Vagina (tissue), 2 donors: ENCODE measurements around the gene CRKL. TPM values are rescaled to one million over a fixed set of nuclear protein-coding genes. Genes with fewer than 3 reads are reported as not detected.
"Not testable (repeated sequence)": the region's sequence is repeated elsewhere in the genome, so short reads cannot be mapped to it uniquely, and the experiment has no call there.

Source experiments
- DNase-seq, 2 donors: peaks; one replicate each; pipeline ENCODE4 v3.0.0-alpha.2; 2017; ENCODE audit errors: extremely low spot score in 2 of 2
- H3K27ac ChIP-seq: fragments of 200-600 bp; sonication (generic); one replicate; pipeline ENCODE4 v1.5.1; 2019
- H3K27me3 ChIP-seq: fragments of 200-600 bp; sonication (generic); one replicate; pipeline ENCODE4 v1.5.1; 2019
- H3K36me3 ChIP-seq, 2 donors: fragments of 200-600 bp; sonication (generic); one replicate each; pipeline ENCODE4 v1.5.1; 2017 to 2019
- H3K4me1 ChIP-seq: fragments of 200-600 bp; sonication (generic); one replicate; pipeline ENCODE4 v1.5.1; 2019
- H3K4me3 ChIP-seq, 2 donors: fragments of 200-600 bp; sonication (generic); 1 replicate in 1 of 2; 2 replicates in 1 of 2; pipeline ENCODE4 v1.5.1; 2016 to 2019
- H3K9me3 ChIP-seq: fragments of 200-600 bp; sonication (generic); one replicate; pipeline ENCODE4 v1.5.1; 2019
- POLR2A ChIP-seq, 2 donors: fragments of 450-650 bp; IDR thresholded peaks; one replicate each; pipeline ENCODE4 v1.6.1; 2017; ENCODE audit warnings: antibody characterized with exemption in 2 of 2, mild to moderate bottlenecking in 2 of 2, moderate library complexity in 2 of 2
- POLR2AphosphoS5 ChIP-seq, 2 donors: sonication (generic); formaldehyde crosslinking; IDR thresholded peaks; one replicate each; pipeline ENCODE4 v1.9.0; 2017; ENCODE audit warnings: antibody characterized with exemption in 2 of 2, mild to moderate bottlenecking in 2 of 2, low read depth in 1 of 2; ENCODE audit not compliant: insufficient read depth in 1 of 2
- intact Hi-C: fragments of 100-400 bp; cut with DNase I; formaldehyde crosslinking; loops from one replicate; pipeline ENCODE4 v1.15.1; 2023
- total RNA-seq: library from RNA; depleted of rRNA; stranded (reverse); fragments of >200 nt; gene quantifications from one replicate; pipeline ENCODE4 v1.2.3, GENCODE V29; 2016
- TF ChIP-seq, protein P1 (sequence below), 3 experiments: fragments of 450-650 bp in 2 of 3; fragments of 200-600 bp in 1 of 3; sonication (generic) in 1 of 3; IDR thresholded peaks; one replicate each; pipeline ENCODE4 v1.5.1; 2017 to 2019; ENCODE audit warnings: antibody characterized with exemption in 3 of 3, mild to moderate bottlenecking in 2 of 3, moderate library complexity in 2 of 3

Gene CRKL
- total RNA-seq, 1 donor from 2014 or later = 37.6 TPM

DNA sequence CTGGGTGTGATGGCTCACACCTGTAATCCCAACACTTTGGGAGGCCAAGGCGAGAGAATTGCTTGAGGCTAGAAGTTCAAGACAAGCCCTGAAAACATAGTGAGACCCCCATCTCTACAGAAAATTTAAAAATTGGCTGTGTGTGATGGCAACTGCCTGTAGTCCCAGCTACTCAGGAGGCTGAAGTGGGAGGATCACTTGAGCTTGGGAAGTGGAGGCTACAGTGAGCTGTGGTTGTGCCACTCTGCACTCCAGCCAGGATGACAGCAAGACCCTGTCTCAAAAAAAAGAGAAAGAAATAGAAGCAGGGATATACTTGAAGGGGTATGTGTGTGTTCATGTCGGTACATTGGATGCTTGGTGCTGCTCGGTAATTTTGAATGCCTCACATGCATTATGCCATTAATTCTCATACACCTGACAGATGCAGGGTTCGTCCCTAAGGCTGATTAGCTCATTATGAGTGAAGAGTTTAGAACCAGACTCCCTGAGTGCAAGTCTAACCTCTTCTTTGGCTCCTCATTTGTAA, 14.0 kb downstream of the CRKL start:
- no peak overlapping the region for H3K4me3 ChIP-seq
- H3K27me3 ChIP-seq = no peaks in the 10 kb centered on the region
- no peak for DNase-seq
- intact Hi-C loops = no loop called here
- TF ChIP-seq POLR2A (IDR thresholded peaks at IDR 0.05) = no peak
- no peak overlapping the region for H3K27ac ChIP-seq
- H3K4me1 ChIP-seq = peaks cover 64% of the 10 kb centered on the region
- H3K9me3 ChIP-seq = no peaks in the 10 kb centered on the region
- H3K36me3 ChIP-seq = peaks cover 4 to 15% of the 10 kb centered on the region in 2 donors

DNA sequence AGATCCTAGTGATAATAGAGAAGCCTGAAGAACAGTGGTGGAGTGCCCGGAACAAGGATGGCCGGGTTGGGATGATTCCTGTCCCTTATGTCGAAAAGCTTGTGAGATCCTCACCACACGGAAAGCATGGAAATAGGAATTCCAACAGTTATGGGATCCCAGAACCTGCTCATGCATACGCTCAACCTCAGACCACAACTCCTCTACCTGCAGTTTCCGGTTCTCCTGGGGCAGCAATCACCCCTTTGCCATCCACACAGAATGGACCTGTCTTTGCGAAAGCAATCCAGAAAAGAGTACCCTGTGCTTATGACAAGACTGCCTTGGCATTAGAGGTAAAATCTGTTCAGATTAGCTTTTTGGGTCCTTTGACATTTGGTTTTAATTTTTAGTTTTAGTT, 16.7 kb downstream of the CRKL start:
- Histone ChIP-seq H3K4me1 (peaks cover 67% of the 10 kb centered on the region), H3K4me3 (no peak overlapping the region), H3K9me3 (no peaks in the 10 kb centered on the region), H3K27ac (no peak overlapping the region), H3K27me3 (no peaks in the 10 kb centered on the region), H3K36me3 (peaks cover 4 to 19% of the 10 kb centered on the region in 2 donors)
- intact Hi-C loops = no loop called here
- DNase-seq = no peak
- TF ChIP-seq, protein P1, sequence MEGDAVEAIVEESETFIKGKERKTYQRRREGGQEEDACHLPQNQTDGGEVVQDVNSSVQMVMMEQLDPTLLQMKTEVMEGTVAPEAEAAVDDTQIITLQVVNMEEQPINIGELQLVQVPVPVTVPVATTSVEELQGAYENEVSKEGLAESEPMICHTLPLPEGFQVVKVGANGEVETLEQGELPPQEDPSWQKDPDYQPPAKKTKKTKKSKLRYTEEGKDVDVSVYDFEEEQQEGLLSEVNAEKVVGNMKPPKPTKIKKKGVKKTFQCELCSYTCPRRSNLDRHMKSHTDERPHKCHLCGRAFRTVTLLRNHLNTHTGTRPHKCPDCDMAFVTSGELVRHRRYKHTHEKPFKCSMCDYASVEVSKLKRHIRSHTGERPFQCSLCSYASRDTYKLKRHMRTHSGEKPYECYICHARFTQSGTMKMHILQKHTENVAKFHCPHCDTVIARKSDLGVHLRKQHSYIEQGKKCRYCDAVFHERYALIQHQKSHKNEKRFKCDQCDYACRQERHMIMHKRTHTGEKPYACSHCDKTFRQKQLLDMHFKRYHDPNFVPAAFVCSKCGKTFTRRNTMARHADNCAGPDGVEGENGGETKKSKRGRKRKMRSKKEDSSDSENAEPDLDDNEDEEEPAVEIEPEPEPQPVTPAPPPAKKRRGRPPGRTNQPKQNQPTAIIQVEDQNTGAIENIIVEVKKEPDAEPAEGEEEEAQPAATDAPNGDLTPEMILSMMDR (IDR thresholded peaks at IDR 0.05) = no peak
- TF ChIP-seq POLR2A (IDR thresholded peaks at IDR 0.05) = no peak
- TF ChIP-seq POLR2AphosphoS5 (IDR thresholded peaks at IDR 0.05; ENCODE audit: insufficient read depth in 1 of 2, low read depth in 1 of 2) = no peak

DNA sequence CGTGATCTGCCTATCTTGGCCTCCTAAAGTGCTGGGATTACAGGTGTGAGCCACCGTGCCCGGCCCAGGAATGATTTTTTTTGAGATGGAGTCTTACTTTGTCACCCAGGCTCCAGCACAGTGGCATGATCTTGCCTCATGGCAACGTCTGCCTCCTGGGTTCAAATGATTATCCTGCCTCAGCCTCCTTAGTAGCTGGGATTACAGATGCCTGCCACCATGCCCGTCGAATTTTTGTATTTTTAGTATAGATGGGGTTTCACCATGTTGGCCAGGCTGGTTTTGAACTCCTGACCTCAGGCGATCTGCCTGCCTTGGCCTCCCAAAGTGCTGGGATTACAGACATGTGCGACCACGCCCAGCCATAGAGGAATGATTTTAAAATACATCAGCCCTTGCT, 17.8 kb downstream of the CRKL start:
- H3K9me3 ChIP-seq, H3K4me3 ChIP-seq, intact Hi-C loops, DNase-seq, H3K27me3 ChIP-seq, H3K27ac ChIP-seq: not testable (repeated sequence)
- Histone ChIP-seq H3K36me3 (peaks cover 4 to 19% of the 10 kb centered on the region in 2 donors), H3K4me1 (peaks cover 74% of the 10 kb centered on the region)

DNA sequence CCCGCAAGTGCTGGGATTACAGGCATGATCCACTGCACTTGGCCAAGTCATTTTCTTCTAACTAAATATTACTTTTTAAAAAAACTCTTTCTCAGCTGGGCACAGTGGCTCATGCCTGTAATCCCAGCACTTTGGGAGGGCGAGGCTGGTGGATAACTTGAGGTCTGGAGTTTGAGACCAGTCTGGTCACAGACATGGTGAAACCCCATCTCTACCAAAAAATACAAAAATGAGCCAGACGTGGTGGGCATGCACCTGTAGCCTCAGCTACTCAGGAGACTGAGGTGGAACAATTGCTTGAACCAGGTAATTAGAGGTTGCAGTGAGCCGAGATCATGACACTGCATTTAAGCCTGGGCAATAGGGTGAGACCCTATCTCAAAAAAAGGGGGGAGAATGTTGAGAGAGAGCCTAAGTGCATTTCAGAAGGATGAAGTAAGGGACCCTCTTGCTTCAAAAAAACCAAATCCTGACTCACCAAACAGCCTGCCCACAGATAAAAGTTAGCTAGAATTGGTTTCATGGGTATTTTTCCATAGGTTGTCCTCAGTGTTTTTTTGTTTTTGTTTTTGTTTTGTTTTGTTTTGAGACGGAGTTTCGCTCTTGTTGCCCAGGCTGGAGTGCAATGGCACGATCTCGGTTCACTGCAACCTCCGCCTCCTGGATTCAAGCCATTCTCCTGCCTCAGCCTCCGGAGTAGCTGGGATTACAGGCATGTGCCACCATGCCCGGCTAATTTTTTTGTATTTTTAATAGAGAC, 18.8 kb downstream of the CRKL start:
- peaks cover 80% of the 10 kb centered on the region for H3K4me1 ChIP-seq
- H3K27me3 ChIP-seq, intact Hi-C loops, H3K9me3 ChIP-seq, H3K4me3 ChIP-seq, DNase-seq, H3K27ac ChIP-seq: not testable (repeated sequence)
- H3K36me3 ChIP-seq = peaks cover 4 to 19% of the 10 kb centered on the region in 2 donors

DNA sequence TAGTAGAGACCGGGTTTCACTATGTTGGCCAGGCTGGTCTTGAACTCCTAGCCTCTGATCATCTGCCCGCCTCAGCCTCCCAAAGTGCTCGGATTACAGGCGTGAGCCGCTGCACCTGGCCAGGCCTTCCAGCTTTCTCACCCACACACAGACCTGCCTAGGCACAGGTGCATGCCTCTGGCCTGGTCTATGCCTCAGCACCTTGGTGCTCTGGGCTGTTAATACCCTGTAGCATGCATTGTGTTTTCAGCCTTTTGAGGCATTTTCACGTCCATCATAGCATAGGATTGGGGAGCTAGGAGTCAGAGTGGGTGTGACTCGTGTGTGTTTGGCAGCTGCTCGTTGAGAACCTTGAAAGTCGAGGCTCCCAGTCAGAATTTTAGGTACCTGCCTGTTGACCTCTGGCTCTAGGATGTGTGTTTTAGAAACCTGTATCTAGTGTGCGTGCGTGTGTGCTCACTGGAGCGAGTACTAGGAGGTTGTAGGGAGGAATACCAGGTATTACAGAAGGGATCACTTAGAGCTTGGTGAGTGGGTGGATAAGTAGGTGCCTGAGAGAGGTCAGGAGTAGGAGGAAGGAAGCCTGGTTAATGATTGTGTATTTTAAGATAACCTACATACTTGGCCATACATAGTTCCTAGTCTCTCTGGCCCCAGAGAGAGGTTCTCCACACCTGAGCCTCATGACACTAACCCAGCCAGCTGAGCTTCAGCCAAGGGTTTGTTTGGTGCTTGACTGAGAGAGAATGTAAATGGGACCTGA, 20.0 kb downstream of the CRKL start:
- Histone ChIP-seq H3K27me3 (no peaks in the 10 kb centered on the region), H3K27ac (no peak overlapping the region), H3K9me3 (no peaks in the 10 kb centered on the region), H3K4me1 (peaks cover 77% of the 10 kb centered on the region), H3K36me3 (peaks cover 4 to 19% of the 10 kb centered on the region in 2 donors), H3K4me3 (no peak overlapping the region)
- DNase-seq = no peak
- intact Hi-C loops = no loop called here
- TF ChIP-seq, protein P1 (IDR thresholded peaks at IDR 0.05) = no peak
- no peak for TF ChIP-seq POLR2AphosphoS5 (IDR thresholded peaks at IDR 0.05; ENCODE audit: insufficient read depth in 1 of 2, low read depth in 1 of 2)

DNA sequence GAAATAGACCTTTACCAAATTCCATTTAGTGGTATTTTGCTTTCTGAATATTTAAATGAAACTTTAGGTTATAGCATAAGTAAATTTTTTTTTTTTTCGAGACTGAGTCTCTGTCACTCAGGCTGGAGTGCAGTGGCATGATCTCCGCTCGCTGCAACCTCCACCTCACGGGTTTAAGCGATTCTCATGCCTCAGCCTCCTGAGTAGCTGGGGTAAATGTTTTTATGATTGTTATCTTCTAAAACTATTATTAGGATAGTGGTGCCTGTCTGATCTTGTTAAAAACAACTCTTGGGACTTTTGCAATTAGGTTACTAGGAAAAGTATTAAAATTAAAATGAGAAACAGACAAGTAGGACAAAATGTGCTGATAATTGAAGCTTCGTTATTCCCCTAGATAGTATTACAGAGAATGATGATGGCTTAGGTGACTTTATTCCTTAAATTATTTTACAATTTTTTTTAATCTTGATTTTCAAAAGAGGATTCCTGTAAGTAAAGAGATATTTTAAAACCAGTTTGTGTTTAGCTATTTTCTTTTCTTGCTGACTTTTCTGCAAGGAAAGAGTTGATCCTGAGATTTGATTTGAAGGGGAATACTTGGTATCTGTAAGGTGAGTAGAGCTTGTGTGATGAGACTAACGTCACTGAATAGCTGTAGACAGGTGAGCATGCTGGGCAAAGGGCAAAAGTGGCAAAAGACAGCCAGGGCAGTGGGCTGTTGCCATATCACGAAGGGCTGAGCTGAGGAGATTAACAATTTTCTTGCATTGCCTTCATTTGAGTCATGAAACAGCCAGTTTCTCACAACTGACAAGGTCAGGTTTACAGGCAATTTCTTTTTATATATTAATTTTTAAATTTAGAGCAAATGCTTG, 20.8 kb downstream of the CRKL start:
- Histone ChIP-seq H3K36me3 (peaks cover 4 to 19% of the 10 kb centered on the region in 2 donors), H3K4me1 (peaks cover 78% of the 10 kb centered on the region), H3K27me3 (no peaks in the 10 kb centered on the region), H3K9me3 (no peaks in the 10 kb centered on the region), H3K27ac (no peak overlapping the region), H3K4me3 (no peak overlapping the region)
- TF ChIP-seq, protein P1 (IDR thresholded peaks at IDR 0.05) = no peak
- DNase-seq = no peak
- intact Hi-C loops = no loop called here

DNA sequence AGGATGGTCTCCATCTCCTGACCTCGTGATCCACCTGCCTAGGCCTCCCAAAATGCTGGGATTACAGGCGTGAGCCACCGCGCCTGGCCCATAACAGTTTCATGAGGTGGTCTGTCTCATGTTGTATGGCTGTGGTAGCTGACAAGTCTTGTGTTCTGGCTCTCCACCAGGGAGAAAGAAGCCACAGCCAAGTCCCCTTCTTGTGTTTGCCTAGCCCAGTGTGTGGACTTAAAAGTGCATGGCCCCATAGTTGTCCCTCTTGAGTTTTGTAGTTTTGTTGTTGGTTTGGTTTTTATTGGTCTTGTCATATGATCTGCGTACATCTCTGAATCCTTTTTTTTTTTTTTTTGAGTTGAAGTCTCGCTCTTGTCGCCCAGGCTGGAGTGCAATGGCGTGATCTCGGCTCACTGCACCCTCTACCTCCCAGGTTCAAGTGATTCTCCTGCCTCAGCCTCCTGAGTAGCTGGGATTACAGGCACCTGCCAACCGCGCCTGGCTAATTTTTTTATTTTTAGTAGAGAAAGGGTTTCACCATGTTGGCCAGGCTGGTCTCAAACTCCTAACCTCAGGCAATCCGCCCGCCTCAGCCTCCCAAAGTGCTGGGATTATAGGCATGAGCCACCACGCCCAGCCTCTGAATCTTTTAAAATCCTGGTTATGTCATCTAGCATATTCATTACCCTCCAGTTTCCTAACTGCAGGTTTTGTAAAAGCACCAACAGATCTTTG, 22.4 kb downstream of the CRKL start:
- intact Hi-C loops, DNase-seq, H3K27ac ChIP-seq, H3K4me3 ChIP-seq, H3K9me3 ChIP-seq, H3K27me3 ChIP-seq: not testable (repeated sequence)
- peaks cover 69% of the 10 kb centered on the region for H3K4me1 ChIP-seq
- H3K36me3 ChIP-seq = peaks cover 0 to 10% of the 10 kb centered on the region in 2 donors
